ENCODE measurements around the gene ZNF710.

GRCh38 chr15:89985111-89985510, 16.0 kb upstream of the ZNF710 start:
- no peak for TF ChIP-seq CTCF (IDR thresholded peaks at IDR 0.05; ENCODE audit: extremely low read depth in 1 of 2, insufficient read depth in 1 of 2, low read depth in 1 of 2, low read length in 2 of 2)
- TF ChIP-seq EZH2 (IDR thresholded peaks at IDR 0.05; ENCODE audit: borderline replicate concordance, low read depth, low read length, severe bottlenecking), result no peak
- TF ChIP-seq POLR2A (IDR thresholded peaks at IDR 0.05; ENCODE audit: low read depth, low read length), result no peak
